Left hindlimb (tissue), 1 donor: ENCODE data around the gene DNAH10.

Experiments used
- DNase-seq: peaks from one replicate; pipeline ENCODE4 v3.0.0-alpha.2; 2018

DNAH10 gene

DNA sequence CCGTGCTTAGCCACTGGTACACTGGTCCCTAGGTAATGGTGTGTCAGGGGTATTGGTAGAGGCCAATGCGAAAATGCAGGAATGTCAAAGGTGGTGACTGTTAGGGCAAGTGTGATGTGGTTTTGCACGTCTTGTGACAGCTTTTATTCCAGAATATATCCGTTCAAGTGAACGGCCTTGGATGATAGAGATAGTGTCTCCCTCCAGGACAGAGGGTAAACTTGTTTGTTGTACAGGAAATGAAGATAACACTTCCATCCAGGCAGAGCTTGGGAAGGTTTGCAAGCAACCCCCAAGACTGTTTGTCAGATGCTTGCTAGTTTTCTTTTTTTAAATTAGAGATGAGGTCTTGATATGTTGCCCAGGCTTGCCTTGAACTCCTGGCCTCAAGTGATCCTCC lies 84.2 kb downstream of the DNAH10 start:
- no peak for DNase-seq

DNA sequence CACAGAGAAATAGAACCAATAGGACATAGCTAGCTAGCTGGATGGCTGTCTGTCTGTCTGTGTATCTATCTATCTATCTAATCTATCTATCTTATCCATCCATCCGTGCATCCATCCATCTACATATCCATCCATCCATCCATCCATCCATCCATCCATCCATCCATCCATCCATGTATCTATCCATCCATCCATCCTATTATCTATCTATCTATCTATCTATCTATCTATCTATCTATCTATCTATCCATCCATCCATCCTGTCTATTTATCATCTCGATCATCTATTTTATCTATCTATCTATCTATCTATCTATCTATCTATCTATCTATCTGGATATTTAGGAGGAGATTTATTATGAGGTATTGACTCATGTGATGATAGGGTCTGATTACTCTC lies 84.9 kb downstream of the DNAH10 start:
- DNase-seq = no peak

GRCh38 chr12:123847876-123848275 lies 85.8 kb downstream of the DNAH10 start:
- no peak for DNase-seq

DNA sequence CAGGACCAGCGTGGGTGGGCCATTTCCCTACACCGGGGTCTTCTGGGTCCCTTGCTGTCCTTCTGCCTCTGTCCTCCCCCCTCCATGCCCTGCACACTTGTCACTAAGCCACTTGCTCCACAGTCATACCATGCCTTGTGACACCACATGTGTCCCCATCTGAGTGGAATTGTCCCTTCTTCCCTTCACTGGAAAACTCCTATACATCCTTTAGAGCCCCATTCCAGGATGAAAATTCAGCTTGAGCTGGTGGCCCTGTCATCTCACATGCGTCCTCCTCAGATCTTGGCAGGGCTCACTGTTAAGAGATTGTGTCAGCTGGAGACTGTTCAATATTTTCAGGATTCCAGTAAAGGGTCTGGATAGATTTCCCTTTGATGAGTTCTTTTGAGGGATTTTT lies 87.4 kb downstream of the DNAH10 start:
- DNase-seq = no peak

DNA sequence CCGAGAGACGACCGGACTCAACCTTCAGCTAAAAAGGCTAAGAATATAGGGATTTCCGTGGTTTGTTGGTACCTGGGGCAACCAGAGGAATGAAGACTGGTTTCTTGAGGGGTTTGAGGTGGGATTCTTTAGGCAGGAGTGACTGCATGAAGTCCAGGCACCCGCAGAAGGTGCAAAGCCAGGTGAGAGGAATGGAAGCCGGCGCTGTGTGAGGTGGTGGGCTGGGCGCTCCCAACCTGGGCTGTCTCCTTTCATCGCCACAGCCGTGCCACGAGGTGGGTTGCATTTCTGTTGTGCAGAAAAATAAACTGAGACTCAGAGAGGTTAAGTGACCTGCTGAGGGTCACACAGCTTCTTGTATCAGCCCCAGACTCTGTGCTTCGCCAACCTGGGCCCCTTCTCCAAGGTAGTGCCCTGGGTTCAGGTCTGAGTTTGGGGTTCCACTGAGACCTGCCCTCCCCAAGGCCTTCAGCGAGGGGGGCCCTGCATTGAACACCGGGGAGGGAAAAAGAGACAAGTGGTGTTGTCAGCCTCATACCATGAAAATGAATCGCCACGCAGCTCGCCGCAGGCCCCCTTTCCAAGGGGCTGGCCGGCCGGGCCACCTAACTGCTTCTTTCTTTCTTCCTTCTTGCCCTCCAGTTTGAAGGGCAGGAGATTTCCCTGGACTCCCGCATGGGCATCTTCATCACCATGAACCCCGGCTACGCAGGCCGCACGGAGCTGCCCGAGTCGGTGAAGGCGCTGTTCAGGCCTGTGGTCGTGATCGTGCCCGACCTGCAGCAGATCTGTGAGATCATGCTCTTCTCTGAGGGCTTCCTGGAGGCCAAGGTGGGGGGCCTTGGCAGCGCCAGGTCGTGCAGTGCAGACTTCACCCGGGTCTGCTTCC lies 88.4 kb downstream of the DNAH10 start:
- DNase-seq = no peak

DNA sequence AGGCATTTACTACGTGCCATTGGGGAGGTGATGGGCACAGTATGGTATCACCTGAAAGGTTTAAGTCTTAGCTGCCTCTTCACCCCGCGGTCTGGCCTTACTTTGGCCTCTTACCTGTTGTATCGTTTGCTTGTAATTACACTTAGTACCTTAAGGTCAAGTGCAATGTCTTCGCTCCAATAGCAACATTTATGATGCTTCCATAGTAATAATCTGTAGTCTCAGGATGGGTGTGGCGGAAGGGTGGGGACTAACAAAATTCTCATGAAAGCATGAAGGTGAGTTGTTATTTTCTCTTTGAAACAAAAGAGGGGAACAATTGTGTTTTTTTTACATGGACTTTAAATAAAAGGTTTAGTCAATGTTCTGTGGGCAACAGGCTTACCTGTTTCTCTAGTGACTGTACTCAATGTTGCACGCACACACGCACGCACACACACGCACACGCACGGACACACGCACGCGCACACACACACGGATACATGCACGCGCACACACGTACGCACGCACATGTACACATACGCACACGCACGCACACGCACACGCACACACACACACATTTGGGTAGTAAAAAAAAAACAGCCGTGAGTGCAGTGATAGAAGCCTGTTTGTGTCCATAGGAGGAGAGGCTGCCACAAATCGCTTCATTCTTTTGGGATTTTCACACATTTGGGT lies 91.4 kb downstream of the DNAH10 start:
- DNase-seq = no peak

GRCh38 chr12:123854232-123854631 lies 92.1 kb downstream of the DNAH10 start:
- no peak for DNase-seq

GRCh38 chr12:123854918-123855317 lies 92.8 kb downstream of the DNAH10 start:
- no peak for DNase-seq

DNA sequence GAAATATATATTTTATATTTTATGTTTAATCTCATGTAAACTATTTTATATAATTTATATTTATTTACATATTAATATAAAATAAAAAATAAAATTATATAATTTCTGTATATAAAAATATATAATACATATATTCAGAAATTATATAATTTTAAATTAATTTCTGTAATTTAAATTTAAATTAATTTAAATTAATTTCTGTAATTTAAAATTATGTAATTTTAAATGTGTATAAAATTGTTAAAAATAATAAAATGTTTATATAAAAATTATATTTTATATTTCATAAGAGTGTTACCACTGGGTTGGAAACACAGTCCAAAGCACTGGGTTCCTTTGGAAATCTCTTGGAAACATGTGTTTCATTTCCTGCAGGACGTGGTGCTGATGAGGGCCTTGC lies 94.6 kb downstream of the DNAH10 start:
- no peak for DNase-seq

DNA sequence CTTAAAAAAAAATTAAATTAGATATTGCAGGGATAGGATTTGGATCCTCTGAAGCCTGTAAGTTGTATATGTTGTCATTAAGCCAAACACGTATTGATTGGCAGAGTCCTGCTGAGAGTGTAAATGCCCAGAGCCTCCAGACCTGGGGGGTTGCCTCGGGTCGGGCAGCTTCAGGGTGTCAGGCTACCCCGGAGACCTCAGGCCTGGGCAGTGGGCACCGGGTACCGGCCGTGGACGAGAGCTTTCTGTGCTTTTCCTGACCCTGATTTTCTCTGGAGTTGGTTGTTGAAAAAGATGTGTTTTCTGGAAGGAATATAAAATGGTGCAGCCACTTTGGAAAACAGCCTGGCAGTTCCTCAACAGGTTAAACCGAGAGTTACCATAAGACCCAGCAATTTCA lies 96.1 kb downstream of the DNAH10 start:
- DNase-seq = no peak

GRCh38 chr12:123859035-123859434 lies 96.9 kb downstream of the DNAH10 start:
- DNase-seq = no peak

DNA sequence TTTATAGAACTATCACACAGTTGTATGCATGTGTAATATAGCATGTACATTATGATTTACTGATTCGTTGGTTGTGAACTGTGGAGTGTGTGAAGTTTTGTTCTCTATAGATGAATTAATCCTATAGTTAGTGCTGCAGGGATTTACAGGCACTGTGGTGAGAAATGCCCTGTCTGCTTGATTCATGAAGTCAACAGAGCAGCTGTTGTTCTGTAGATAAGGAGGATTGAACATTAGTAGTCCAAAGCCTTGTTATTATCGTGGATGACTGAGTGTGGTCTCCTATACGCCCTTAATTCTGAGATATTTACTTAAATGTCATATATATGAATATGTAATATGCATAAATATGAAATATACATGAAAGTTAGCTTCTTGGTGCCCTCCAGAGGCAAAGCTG lies 98.3 kb downstream of the DNAH10 start:
- DNase-seq = no peak

- DNase-seq = no peak
Observed at GRCh38 chr12:123861392-123861791, 99.3 kb downstream of the DNAH10 start.

DNA sequence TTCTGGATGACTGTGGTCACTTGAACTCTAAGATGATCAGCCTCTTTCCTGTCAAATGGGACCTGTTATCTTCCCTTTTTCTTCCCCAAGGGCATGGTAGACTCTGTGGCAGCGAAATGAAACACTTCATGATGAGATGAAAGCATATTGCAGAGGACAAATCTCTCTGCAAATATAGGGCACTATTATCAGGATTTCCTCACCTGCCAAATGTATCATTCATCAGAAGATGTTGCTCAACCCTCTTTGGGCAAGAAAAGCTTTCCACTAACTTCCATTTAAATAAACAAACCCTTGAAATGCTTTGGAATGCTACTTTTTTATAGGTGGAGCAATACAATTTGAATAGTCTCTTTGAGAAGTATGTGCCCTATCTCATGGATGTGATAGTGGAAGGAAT lies 105.0 kb downstream of the DNAH10 start:
- DNase-seq = no peak

GRCh38 chr12:123868791-123869190 lies 106.7 kb downstream of the DNAH10 start:
- DNase-seq = no peak

DNA sequence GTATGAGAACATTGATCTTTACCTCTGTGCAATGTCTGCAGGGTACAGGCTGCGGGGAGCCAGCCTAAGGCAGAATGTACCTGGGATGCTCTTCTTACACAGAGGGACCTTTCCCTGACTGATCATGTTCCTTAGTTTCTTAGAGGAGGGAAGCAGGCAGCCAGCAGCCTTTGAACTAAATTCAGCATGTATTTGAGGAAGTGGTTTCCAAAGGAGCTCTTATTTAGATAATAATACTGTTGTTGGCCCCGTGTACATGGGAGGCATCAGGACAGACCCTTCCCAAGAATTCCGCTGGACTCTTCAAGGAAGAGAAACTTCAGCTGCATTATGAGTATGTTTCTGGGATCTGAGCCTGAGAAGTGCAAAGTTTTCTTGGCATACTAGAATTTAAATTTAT lies 111.7 kb downstream of the DNAH10 start:
- no peak for DNase-seq

GRCh38 chr12:123877968-123878367 lies 115.9 kb downstream of the DNAH10 start:
- DNase-seq = no peak

GRCh38 chr12:123879101-123879500 lies 117.0 kb downstream of the DNAH10 start:
- DNase-seq = no peak

DNA sequence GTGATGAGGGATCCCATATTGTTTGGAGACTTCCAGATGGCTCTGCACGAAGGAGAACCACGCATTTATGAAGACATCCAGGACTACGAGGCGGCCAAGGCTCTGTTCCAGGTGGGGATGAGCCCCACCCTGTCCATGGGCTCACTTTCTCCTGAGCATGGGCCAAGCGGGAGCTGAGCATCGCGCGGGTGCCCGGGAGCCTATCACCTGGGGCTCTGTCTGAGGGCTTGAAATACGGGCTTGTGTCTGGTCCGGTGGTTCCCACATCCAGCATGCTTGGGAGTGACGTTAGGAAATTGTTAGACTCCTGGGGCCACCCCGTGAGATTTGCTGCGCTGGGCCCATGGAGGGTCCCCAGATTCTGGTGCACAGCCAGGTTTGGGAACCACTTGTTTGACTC lies 117.6 kb downstream of the DNAH10 start:
- DNase-seq = no peak

- no peak for DNase-seq
Observed at GRCh38 chr12:123882161-123882705, 120.1 kb downstream of the DNAH10 start.

GRCh38 chr12:123886258-123886657 lies 124.2 kb downstream of the DNAH10 start:
- no peak for DNase-seq

- DNase-seq = no peak
Observed at GRCh38 chr12:123886931-123887582, 125.0 kb downstream of the DNAH10 start.

DNA sequence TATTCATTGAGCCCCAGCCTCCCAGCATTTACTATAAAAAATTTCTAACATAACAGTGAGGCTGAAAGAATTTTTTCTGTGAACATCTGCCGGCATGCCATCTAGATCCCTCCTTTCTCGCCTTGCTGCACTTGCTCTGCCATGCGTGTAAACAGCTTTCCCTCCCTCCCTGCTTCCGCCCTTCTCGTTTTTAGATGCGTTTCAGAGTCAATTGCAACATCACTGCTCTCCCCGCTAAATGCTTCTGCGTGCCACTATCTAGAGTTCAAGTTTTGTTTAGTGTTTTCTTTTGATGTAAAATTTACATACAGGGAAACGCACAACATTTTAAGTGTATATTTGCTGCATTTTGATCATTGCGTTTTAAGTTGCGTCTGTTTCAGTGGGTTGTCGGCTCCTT lies 126.9 kb downstream of the DNAH10 start:
- no peak for DNase-seq
